K562 treated with DMSO at 1 percent for 48 hours (cell line): ENCODE data around the gene OTUB2. TPM values are rescaled to one million over a fixed set of nuclear protein-coding genes. Genes with fewer than 3 reads are reported as not detected.

Source experiments
- total RNA-seq: library from RNA; unstranded; fragments of 300-600 nt; gene quantifications from 2 replicates; pipeline ENCODE4 v1.2.3, GENCODE V29; 2022; ENCODE audit warnings: low replicate concordance; ENCODE audit errors: extremely low read depth

Gene OTUB2
- not detected in 2 replicates for total RNA-seq

GRCh38 chr14:94026173-94026888, at the start of gene OTUB2:
OTUB2 (plus strand) TSS chr14:94026340; CDS start chr14:94026538, 198 bp downstream.

DNA sequence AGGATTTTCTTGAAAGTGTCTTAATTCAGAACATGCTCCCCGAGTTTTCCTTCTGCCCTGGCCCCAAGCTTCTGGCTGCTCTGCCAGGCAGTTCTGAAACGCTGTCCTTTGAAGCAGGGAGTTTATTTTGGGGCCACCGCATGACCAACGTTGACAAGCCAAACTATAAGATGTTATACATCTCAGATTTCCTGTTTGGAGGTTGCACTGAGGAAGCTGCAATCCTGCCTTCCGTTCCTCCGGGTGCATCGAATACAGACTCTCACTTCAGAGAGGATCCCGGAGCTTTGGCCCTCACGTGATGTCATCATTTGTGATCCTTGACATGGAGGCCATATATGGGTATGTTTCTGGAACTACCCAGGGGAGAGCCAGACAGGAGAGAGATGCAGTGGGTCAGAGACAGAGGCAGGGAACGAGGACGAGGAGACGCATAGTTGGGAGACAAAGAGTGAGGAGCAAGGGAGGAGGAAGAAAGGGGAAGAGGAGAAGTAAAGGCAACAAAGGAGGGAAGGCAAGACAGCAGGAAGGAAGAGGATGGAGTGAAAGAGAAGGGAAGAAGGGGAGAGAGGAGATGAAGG, 49.6 kb upstream of the OTUB2 start, which contains the start of gene ASB2:
TSS of gene ASB2 (minus strand) at position 94 of the 581 bp plus-strand sequence. CDS start 12,031 bp downstream, outside the sequence.

GRCh38 chr14:93997082-93997481, 29.1 kb upstream of the OTUB2 start, which contains the start of gene CCDC197:
CCDC197 (plus strand) TSS chr14:93997301; CDS start chr14:93998132, 831 bp downstream.

GRCh38 chr14:94080621-94081385, 54.7 kb downstream of the OTUB2 start, which contains the start of the genes DDX24 and IFI27L1:
DDX24 (minus strand) TSS chr14:94081202; CDS start chr14:94079742, 1,460 bp downstream.
IFI27L1 (plus strand) TSS chr14:94081310; CDS start chr14:94096938, 15,628 bp downstream.

Other genes starting within 250 kb of the OTUB2 start
- gene PRIMA1, start 237.9 kb upstream of the OTUB2 start, total RNA-seq = not detected in 2 replicates
- gene FAM181A, start 99.0 kb upstream of the OTUB2 start, total RNA-seq = not detected in 2 replicates
- gene ASB2, start 49.8 kb upstream of the OTUB2 start, total RNA-seq = not detected in 2 replicates
- not detected in 2 replicates for gene CCDC197, start 29.0 kb upstream of the OTUB2 start, total RNA-seq
- gene DDX24, start 54.9 kb downstream of the OTUB2 start, total RNA-seq = not detected in 2 replicates
- not detected in 2 replicates for gene IFI27L1, start 55.0 kb downstream of the OTUB2 start, total RNA-seq
- not detected in 2 replicates for gene IFI27, start 84.4 kb downstream of the OTUB2 start, total RNA-seq
- gene IFI27L2, start 103.3 kb downstream of the OTUB2 start, total RNA-seq = not detected in 2 replicates
- gene PPP4R4, start 148.0 kb downstream of the OTUB2 start, total RNA-seq = not detected in 2 replicates